ENCODE results near the gene FBXL15. TPM values are rescaled to one million over a fixed set of nuclear protein-coding genes. Genes with fewer than 3 reads are reported as not detected.

The FBXL15 gene
- total and polyA plus RNA-seq, 2 donors (not counting 1 experiment from before 2014, with no cell fraction given) = 15.5 to 20.7 TPM

DNA sequence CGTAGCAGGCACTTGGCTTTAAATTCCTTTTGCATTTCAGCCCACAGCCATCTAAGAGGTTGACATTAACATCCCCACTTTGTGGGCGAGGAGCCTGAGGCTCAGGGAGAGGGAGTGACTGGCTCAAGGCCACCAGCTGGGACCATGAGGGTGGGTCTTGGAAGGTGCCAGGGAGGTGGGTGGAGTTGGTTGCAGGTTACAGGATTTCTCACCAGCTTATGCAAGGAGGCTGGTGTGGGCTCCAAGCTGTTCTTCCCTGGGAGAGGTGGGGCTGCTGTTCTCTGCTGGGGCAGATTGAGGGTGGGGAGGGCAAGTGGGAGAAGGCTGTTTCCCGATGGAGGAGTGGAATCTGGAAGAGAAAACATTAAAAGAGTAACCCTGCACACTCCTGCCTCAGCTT is 44.8 kb downstream of the FBXL15 start:
- Histone ChIP-seq H3K36me3 (replicated peaks in 1 of 2; ENCODE audit: control extremely low read depth in 1 of 2, control insufficient read depth in 1 of 2, extremely low read depth in 1 of 2, insufficient read depth in 2 of 2, low read length in 1 of 2) (no peaks in the 10 kb centered on the region), H3K27me3 (replicated peaks in 1 of 4; ENCODE audit: control extremely low read depth in 1 of 4, control insufficient read depth in 3 of 4, insufficient read depth in 4 of 4, low read length in 3 of 4) (peaks cover 0 to 4% (median 0%) of the 10 kb centered on the region in 4 experiments), H3K4me3 (ENCODE audit: control extremely low read depth in 1 of 5, extremely low read depth in 1 of 5, insufficient read depth in 1 of 5, low read depth in 2 of 5, low read length in 4 of 5) (no peak overlapping the region), H4K20me1 (ENCODE audit: control insufficient read depth, insufficient read depth, low read length, poor library complexity, severe bottlenecking) (no peaks in the 10 kb centered on the region), H3K27ac (ENCODE audit: low read length in 2 of 2) (no peak overlapping the region), H3K9ac (ENCODE audit: low read length) (no peak overlapping the region), H3K4me1 (ENCODE audit: control insufficient read depth in 2 of 2, insufficient read depth in 2 of 2, low read length in 2 of 2) (peaks cover 17 to 23% of the 10 kb centered on the region in 2 donors), H3K9me3 (ENCODE audit: control extremely low read depth in 1 of 3, control insufficient read depth in 2 of 3, insufficient read depth in 1 of 3, low read length in 2 of 3) (no peaks in the 10 kb centered on the region), H3K4me2 (replicated peaks; ENCODE audit: low read depth, low read length, poor library complexity, severe bottlenecking) (no peak overlapping the region), H3K79me2 (ENCODE audit: control insufficient read depth, insufficient read depth, low read length) (peaks cover 6% of the 10 kb centered on the region), H2AFZ (ENCODE audit: insufficient read depth, low read depth, low read length, poor library complexity, severe bottlenecking) (no peak overlapping the region)
- H3K4me1 Mint-ChIP-seq = peaks cover 29% of the 10 kb centered on the region
- H3K27ac Mint-ChIP-seq = no peak overlapping the region
- POLR2A ChIA-PET = no interaction called here
- TF ChIP-seq EZH2 (IDR thresholded peaks at IDR 0.05; ENCODE audit: borderline replicate concordance, insufficient read depth, low read depth, low read length, poor library complexity, severe bottlenecking) = no peak
- TF ChIP-seq, protein P1, sequence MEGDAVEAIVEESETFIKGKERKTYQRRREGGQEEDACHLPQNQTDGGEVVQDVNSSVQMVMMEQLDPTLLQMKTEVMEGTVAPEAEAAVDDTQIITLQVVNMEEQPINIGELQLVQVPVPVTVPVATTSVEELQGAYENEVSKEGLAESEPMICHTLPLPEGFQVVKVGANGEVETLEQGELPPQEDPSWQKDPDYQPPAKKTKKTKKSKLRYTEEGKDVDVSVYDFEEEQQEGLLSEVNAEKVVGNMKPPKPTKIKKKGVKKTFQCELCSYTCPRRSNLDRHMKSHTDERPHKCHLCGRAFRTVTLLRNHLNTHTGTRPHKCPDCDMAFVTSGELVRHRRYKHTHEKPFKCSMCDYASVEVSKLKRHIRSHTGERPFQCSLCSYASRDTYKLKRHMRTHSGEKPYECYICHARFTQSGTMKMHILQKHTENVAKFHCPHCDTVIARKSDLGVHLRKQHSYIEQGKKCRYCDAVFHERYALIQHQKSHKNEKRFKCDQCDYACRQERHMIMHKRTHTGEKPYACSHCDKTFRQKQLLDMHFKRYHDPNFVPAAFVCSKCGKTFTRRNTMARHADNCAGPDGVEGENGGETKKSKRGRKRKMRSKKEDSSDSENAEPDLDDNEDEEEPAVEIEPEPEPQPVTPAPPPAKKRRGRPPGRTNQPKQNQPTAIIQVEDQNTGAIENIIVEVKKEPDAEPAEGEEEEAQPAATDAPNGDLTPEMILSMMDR (IDR thresholded peaks at IDR 0.05) = no peak
- intact Hi-C loops (cut with micrococcal nuclease) = no loop called here
- H3K9me3 Mint-ChIP-seq (ENCODE audit: insufficient read depth) = no peaks in the 10 kb centered on the region
- no peak overlapping the region for H3K4me3 Mint-ChIP-seq
- no peak for ATAC-seq (ENCODE audit: low read depth)
- WGBS (ENCODE audit: insufficient coverage) = 100% methylated on average over 1 of the region's 3 CpGs
- DNase-seq = no peak
- no peaks in the 10 kb centered on the region for H3K27me3 Mint-ChIP-seq
- CTCF ChIA-PET = interaction anchor here (0.6 to 5.5 kb wide), 2 partner anchors 13 to 93 kb away, joined by 3 to 22 read pairs; no protein-coding TSS in a partner anchor

DNA sequence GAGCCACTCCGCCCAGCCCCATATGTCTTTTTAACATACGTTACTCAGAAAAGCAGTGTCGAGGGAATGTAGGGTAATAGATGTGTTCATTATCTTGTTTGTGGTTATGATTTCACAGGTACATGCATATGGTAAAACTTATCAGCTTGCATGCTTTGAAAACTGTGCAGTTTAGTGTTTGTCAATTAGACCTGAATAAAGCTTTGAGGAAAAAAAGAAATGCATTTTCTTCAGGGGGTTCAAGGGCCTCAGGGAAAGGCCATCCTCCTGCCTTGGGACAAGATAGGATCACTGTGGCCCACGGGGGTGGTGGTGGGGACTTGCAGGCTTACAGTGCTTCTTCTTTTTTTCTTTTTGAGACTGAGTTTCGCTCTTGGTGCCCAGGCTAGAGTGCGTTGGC is 46.7 kb downstream of the FBXL15 start:
- peaks cover 4 to 7% of the 10 kb centered on the region in 2 donors for H3K4me1 ChIP-seq (ENCODE audit: control insufficient read depth in 2 of 2, insufficient read depth in 2 of 2, low read length in 2 of 2)
- no peaks in the 10 kb centered on the region for H3K9me3 ChIP-seq (ENCODE audit: control extremely low read depth in 1 of 3, control insufficient read depth in 2 of 3, insufficient read depth in 1 of 3, low read length in 2 of 3)
- H2AFZ ChIP-seq (ENCODE audit: insufficient read depth, low read depth, low read length, poor library complexity, severe bottlenecking) = no peak overlapping the region
- no peaks in the 10 kb centered on the region for H3K79me2 ChIP-seq (ENCODE audit: control insufficient read depth, insufficient read depth, low read length)
- no peaks in the 10 kb centered on the region for H4K20me1 ChIP-seq (ENCODE audit: control insufficient read depth, insufficient read depth, low read length, poor library complexity, severe bottlenecking)
- H3K27me3 ChIP-seq (replicated peaks in 1 of 4; ENCODE audit: control extremely low read depth in 1 of 4, control insufficient read depth in 3 of 4, insufficient read depth in 4 of 4, low read length in 3 of 4) = peaks cover 0 to 3% (median 0%) of the 10 kb centered on the region in 4 experiments
- no peaks in the 10 kb centered on the region for H3K9me3 Mint-ChIP-seq (ENCODE audit: insufficient read depth)
- WGBS (ENCODE audit: insufficient coverage) = 95% methylated on average over 4 of the region's 6 CpGs
- TF ChIP-seq EZH2 (IDR thresholded peaks at IDR 0.05; ENCODE audit: borderline replicate concordance, insufficient read depth, low read depth, low read length, poor library complexity, severe bottlenecking) = no peak
- TF ChIP-seq, protein P1 (IDR thresholded peaks at IDR 0.05) = no peak
- H3K4me2 ChIP-seq (replicated peaks; ENCODE audit: low read depth, low read length, poor library complexity, severe bottlenecking) = no peak overlapping the region
- no peak for DNase-seq
- no peak overlapping the region for H3K27ac ChIP-seq (ENCODE audit: low read length in 2 of 2)
- ChIA-PET CTCF (interaction anchor here (5.5 kb wide), 1 partner anchor 11 kb away, joined by 22 read pairs; no protein-coding TSS in a partner anchor), POLR2A (no interaction called here)
- H3K27me3 Mint-ChIP-seq = no peaks in the 10 kb centered on the region
- H3K4me1 Mint-ChIP-seq = peaks cover 11% of the 10 kb centered on the region
- ATAC-seq (ENCODE audit: low read depth) = no peak
- no peak overlapping the region for H3K4me3 Mint-ChIP-seq
- no peak overlapping the region for H3K4me3 ChIP-seq (ENCODE audit: control extremely low read depth in 1 of 5, extremely low read depth in 1 of 5, insufficient read depth in 1 of 5, low read depth in 2 of 5, low read length in 4 of 5)
- intact Hi-C loops (cut with micrococcal nuclease) = no loop called here
- H3K9ac ChIP-seq (ENCODE audit: low read length) = no peak overlapping the region
- no peaks in the 10 kb centered on the region for H3K36me3 ChIP-seq (replicated peaks in 1 of 2; ENCODE audit: control extremely low read depth in 1 of 2, control insufficient read depth in 1 of 2, extremely low read depth in 1 of 2, insufficient read depth in 2 of 2, low read length in 1 of 2)
- H3K27ac Mint-ChIP-seq = no peak overlapping the region

Measured in B cell (primary cell).